ENCODE results near the gene LAD1.

Gene LAD1

DNA sequence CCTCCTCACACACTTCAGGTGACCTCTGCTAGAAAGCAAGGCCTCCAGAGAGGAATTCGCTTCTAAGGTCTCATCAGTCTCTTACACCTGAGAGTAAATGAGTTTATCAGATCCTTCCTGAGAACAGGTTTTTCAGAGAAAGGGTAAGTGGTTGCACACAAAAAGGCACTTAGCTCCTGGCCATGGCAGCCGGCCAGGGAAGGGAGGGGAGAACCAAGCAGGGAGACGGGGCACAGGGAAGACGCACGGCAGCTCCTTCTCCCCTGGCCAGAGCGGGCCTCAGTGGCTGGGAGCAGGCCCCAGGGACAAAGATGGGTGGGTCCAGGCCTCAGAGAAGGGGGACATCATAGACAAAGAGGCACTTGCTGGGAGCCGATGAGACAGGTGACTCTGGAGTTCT is 18.0 kb downstream of the LAD1 start:
- TF ChIP-seq, protein P1, sequence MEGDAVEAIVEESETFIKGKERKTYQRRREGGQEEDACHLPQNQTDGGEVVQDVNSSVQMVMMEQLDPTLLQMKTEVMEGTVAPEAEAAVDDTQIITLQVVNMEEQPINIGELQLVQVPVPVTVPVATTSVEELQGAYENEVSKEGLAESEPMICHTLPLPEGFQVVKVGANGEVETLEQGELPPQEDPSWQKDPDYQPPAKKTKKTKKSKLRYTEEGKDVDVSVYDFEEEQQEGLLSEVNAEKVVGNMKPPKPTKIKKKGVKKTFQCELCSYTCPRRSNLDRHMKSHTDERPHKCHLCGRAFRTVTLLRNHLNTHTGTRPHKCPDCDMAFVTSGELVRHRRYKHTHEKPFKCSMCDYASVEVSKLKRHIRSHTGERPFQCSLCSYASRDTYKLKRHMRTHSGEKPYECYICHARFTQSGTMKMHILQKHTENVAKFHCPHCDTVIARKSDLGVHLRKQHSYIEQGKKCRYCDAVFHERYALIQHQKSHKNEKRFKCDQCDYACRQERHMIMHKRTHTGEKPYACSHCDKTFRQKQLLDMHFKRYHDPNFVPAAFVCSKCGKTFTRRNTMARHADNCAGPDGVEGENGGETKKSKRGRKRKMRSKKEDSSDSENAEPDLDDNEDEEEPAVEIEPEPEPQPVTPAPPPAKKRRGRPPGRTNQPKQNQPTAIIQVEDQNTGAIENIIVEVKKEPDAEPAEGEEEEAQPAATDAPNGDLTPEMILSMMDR (IDR thresholded peaks at IDR 0.05; ENCODE audit: low read depth, low read length), result no peak
- H3K4me3 ChIP-seq (ENCODE audit: low read depth, low read length), result no peak overlapping the region
- no peak for DNase-seq (ENCODE audit: low read depth, low spot score)
- in situ Hi-C loops (cut with HindIII; ENCODE audit: low sequenced_read_pairs), result no loop called here

DNA sequence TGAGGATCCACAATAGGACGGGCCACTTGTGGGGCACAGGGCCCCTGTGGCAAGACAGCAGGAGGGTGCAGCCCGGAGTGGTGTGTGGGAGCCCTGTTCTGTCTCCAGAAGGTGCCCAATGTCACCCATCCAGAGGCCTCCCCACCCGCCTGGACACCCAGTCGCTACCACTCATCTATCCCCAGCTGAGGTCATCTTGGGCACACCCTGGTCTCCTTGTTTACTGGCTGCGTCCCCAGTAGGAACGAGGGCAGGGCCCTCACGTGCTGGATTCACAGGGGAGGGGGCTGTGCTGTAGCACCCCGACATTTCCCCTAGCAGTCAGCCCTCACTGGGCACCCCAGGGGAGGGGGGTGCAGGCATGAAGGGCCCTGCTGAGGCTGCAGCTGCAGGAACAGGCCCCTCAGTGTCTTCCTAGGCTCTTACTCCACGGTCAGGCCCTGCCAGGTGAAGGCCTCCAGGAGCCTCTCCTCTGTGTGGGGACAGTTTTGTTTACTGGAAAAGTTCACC is 19.3 kb downstream of the LAD1 start:
- H3K4me3 ChIP-seq (ENCODE audit: low read depth, low read length), result no peak overlapping the region
- DNase-seq (ENCODE audit: low read depth, low spot score), result no peak
- in situ Hi-C loops (cut with HindIII; ENCODE audit: low sequenced_read_pairs), result no loop called here
- TF ChIP-seq, protein P1 (IDR thresholded peaks at IDR 0.05; ENCODE audit: low read depth, low read length), result no peak

DNA sequence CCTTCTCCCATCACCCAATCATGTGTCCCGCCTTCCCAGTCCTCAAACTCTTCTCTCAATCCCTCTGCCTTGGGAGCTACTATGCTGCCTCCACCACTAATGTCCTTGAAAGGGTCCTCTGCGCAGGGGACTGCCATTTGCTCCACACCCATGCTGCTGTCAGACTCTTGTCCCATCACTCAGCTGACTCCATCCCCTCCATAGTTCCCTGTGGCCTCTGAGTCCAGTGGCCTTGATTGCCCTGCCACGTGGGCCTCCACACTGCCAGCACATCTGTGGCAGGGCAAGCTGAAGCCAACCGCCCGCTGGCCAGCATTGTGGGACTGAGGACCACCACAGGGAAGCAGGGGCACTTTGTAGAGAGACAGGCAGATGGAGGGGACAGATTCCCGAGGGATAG is 20.3 kb downstream of the LAD1 start:
- no peak for DNase-seq (ENCODE audit: low read depth, low spot score)
- TF ChIP-seq, protein P1 (IDR thresholded peaks at IDR 0.05; ENCODE audit: low read depth, low read length), result no peak
- H3K4me3 ChIP-seq (ENCODE audit: low read depth, low read length), result no peak overlapping the region
- in situ Hi-C loops (cut with HindIII; ENCODE audit: low sequenced_read_pairs), result no loop called here

DNA sequence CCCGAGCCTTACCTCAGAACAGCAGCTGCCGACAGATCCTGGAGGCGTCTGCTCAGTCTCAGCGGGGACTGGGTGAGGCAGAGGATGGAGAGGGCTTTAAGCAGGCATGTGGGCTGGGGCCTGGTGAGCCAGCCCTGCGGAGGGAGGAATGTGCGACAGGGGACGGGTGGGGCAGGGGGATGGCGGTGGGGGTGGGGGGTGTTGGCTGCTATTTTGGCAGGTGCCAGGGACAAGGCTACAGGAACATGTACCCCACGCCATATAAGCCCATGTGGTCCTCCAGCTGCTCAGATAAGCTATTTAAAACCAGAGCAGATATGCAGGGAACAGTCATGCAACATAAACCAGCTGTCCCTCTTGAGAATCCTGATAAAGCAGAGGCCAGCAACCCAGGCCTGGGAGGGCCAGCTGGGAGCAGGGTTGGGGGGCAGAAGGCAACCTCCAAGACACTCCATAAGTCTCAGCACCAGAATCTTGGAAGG is 21.5 kb downstream of the LAD1 start, which contains the start of gene TNNT2:
Gene TNNT2 (minus strand): TSS at position 70 of the 482 bp plus-strand sequence. CDS start 4,426 bp downstream, outside the sequence.
- DNase-seq (ENCODE audit: low read depth, low spot score), result no peak
- TF ChIP-seq, protein P1 (IDR thresholded peaks at IDR 0.05; ENCODE audit: low read depth, low read length), result no peak
- no peak within 1 kb of the TSS for H3K4me3 ChIP-seq (ENCODE audit: low read depth, low read length)
- in situ Hi-C loops (cut with HindIII; ENCODE audit: low sequenced_read_pairs), result no loop called here

DNA sequence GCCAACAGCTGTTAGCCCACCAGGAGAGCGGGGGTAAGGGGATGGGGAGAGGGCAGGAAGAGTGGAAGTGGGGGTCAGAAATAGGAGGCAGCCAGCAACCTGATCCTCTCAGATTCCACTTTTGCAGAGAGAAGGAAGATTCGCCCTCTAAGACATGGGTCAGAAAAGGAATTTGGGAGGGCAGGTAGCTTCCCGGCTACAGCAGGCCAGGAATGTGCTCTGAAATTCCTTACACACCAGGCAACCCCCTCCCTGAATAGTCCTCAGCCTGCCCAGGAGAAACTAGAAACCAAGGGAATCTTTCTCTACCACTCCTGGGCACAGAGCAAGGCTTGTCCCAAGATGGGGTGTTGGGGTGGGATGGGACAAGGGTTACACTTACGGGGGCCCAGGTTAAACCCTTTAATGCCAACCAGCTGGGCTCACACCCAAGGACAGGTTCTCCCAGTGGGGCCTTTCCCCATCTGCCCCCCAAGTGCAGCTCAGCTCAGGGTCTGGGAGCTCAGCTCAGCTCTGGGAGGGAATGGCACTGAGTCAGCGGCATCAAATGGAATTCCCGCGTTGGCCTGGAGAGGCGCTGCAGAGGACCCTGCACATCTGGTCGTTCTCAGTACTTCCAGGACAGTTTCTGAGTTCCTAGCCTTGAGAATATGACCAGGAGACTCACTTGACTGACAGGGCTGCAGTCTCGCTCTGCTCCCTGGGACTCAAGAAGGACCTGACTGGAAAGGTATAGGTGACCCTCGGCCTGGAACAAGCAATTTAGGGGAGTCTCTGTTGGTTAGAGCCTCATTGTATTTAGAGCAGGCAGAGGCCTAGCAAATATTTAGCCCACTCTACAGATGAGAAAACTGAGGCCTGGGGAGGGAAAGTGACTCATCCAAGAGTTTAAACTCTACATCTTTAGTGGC is 22.4 kb downstream of the LAD1 start:
- in situ Hi-C loops (cut with HindIII; ENCODE audit: low sequenced_read_pairs), result no loop called here
- TF ChIP-seq, protein P1 (IDR thresholded peaks at IDR 0.05; ENCODE audit: low read depth, low read length), result peak; percentile 77
- DNase-seq (ENCODE audit: low read depth, low spot score), result peak; percentile 45
- no peak overlapping the region for H3K4me3 ChIP-seq (ENCODE audit: low read depth, low read length)

- TF ChIP-seq, protein P1 (IDR thresholded peaks at IDR 0.05; ENCODE audit: low read depth, low read length), result no peak
- H3K4me3 ChIP-seq (ENCODE audit: low read depth, low read length), result no peak overlapping the region
- no peak for DNase-seq (ENCODE audit: low read depth, low spot score)
- in situ Hi-C loops (cut with HindIII; ENCODE audit: low sequenced_read_pairs), result no loop called here
Measured at GRCh38 chr1:201376107-201376463, 23.0 kb downstream of the LAD1 start.

Measured in astrocyte of the spinal cord (primary cell).